Fibroblast of lung (primary cell): ENCODE measurements around the gene CDH4. TPM values are rescaled to one million over a fixed set of nuclear protein-coding genes. Genes with fewer than 3 reads are reported as not detected.

ENCODE experiments used
- DNase-seq, 2 donors: peaks; one replicate each; pipeline versions ENCODE4 v3.0.0 to v3.0.0-alpha.2; 2010; ENCODE audit warnings: low read depth in 2 of 2
- H2AFZ ChIP-seq: 2 replicates; pipeline ENCODE4 v1.5.1; 2012; ENCODE audit warnings: low read length, control low read depth, inconsistent platforms
- H3K27ac ChIP-seq: 2 replicates; pipeline ENCODE4 v1.5.1; 2011; ENCODE audit warnings: low read length, control low read depth; ENCODE audit not compliant: insufficient read depth
- H3K27me3 ChIP-seq: 2 replicates; pipeline ENCODE4 v1.5.1; 2011; ENCODE audit warnings: mild to moderate bottlenecking, low read length; ENCODE audit not compliant: control insufficient read depth, insufficient read depth
- H3K36me3 ChIP-seq: 2 replicates; pipeline ENCODE4 v1.5.1; 2011; ENCODE audit warnings: low read length; ENCODE audit not compliant: control insufficient read depth, insufficient read depth
- H3K4me1 ChIP-seq: 2 replicates; pipeline ENCODE4 v1.5.1; 2011; ENCODE audit warnings: low read length; ENCODE audit not compliant: control insufficient read depth, insufficient read depth; ENCODE audit errors: extremely low read depth
- H3K4me2 ChIP-seq: 2 replicates; pipeline ENCODE4 v1.5.1; 2011; ENCODE audit warnings: low read length, control low read depth; ENCODE audit not compliant: insufficient read depth; ENCODE audit errors: extremely low read depth
- H3K4me3 ChIP-seq, 4 experiments: fragments of 200-600 bp in 1 of 4; sonication (generic) in 1 of 4; replicated peaks in 1 of 4; 2 replicates each; pipeline ENCODE4 v1.5.1; 2011 to 2016; ENCODE audit warnings: low read length in 4 of 4, low read depth in 3 of 4, mild to moderate bottlenecking in 3 of 4, control low read depth in 2 of 4, inconsistent platforms in 1 of 4, mixed read lengths in 1 of 4; ENCODE audit not compliant: insufficient read depth in 1 of 4; ENCODE audit errors: control extremely low read depth in 1 of 4
- H3K79me2 ChIP-seq: 2 replicates; pipeline ENCODE4 v1.5.1; 2012; ENCODE audit warnings: mild to moderate bottlenecking, low read length, inconsistent platforms; ENCODE audit not compliant: control insufficient read depth, insufficient read depth
- H3K9ac ChIP-seq: 2 replicates; pipeline ENCODE4 v1.5.1; 2011; ENCODE audit warnings: mild to moderate bottlenecking, low read length, control low read depth; ENCODE audit not compliant: insufficient read depth
- H3K9me3 ChIP-seq: 2 replicates; pipeline ENCODE4 v1.5.1; 2012; ENCODE audit warnings: low read depth, low read length; ENCODE audit not compliant: control insufficient read depth, insufficient read depth
- H4K20me1 ChIP-seq: 2 replicates; pipeline ENCODE4 v1.5.1; 2011; ENCODE audit warnings: low read length; ENCODE audit not compliant: control insufficient read depth, insufficient read depth; ENCODE audit errors: extremely low read depth
- EZH2 ChIP-seq: IDR thresholded peaks from 2 replicates; pipeline ENCODE4 v1.5.1; 2012; ENCODE audit warnings: low read length, control low read depth, mild to moderate bottlenecking; ENCODE audit errors: missing control alignments
- polyA plus RNA-seq, 2 donors: library from polyadenylated mRNA; depleted of rRNA in 1 of 2; stranded (reverse) in 1 of 2; unstranded in 1 of 2; fragments of >200 nt; gene quantifications; 2 replicates each; pipeline ENCODE4 v1.2.1, GENCODE V29; 2011 to 2012; ENCODE audit warnings: missing spikeins in 1 of 2
- total RNA-seq: library from RNA; depleted of rRNA; stranded (reverse); fragments of >200 nt; gene quantifications from 2 replicates; pipeline ENCODE4 v1.2.1, GENCODE V29; 2014
- TF ChIP-seq, protein P1 (sequence below), 2 donors: IDR thresholded peaks in 1 of 2; conservative IDR thresholded peaks in 1 of 2; 1 replicate in 1 of 2; 2 replicates in 1 of 2; pipeline ENCODE4 v1.5.1; 2011 to 2012; ENCODE audit warnings: low read length in 2 of 2, control low read depth in 1 of 2, inconsistent platforms in 1 of 2, low read depth in 1 of 2, mild to moderate bottlenecking in 1 of 2

CDH4 gene
- total and polyA plus RNA-seq, 2 donors (not counting 1 experiment from before 2014, with no cell fraction given), result 4.8 to 6.8 TPM

- TF ChIP-seq, protein P1, sequence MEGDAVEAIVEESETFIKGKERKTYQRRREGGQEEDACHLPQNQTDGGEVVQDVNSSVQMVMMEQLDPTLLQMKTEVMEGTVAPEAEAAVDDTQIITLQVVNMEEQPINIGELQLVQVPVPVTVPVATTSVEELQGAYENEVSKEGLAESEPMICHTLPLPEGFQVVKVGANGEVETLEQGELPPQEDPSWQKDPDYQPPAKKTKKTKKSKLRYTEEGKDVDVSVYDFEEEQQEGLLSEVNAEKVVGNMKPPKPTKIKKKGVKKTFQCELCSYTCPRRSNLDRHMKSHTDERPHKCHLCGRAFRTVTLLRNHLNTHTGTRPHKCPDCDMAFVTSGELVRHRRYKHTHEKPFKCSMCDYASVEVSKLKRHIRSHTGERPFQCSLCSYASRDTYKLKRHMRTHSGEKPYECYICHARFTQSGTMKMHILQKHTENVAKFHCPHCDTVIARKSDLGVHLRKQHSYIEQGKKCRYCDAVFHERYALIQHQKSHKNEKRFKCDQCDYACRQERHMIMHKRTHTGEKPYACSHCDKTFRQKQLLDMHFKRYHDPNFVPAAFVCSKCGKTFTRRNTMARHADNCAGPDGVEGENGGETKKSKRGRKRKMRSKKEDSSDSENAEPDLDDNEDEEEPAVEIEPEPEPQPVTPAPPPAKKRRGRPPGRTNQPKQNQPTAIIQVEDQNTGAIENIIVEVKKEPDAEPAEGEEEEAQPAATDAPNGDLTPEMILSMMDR (conservative IDR thresholded peaks at IDR 0.05 in 1 of 2, IDR thresholded peaks at IDR 0.05 in 1 of 2; ENCODE audit: low read depth in 1 of 2, low read length in 2 of 2), result no peak
- TF ChIP-seq EZH2, result no peak
- no peaks in the 10 kb centered on the region for H3K36me3 ChIP-seq
- H4K20me1 ChIP-seq, result no peaks in the 10 kb centered on the region
- H3K4me1 ChIP-seq, result no peaks in the 10 kb centered on the region
- no peaks in the 10 kb centered on the region for H3K9me3 ChIP-seq
- H3K27ac ChIP-seq, result no peak overlapping the region
- no peaks in the 10 kb centered on the region for H3K27me3 ChIP-seq
- no peak for DNase-seq
- H2AFZ ChIP-seq, result no peak overlapping the region
- H3K79me2 ChIP-seq, result no peaks in the 10 kb centered on the region
- no peak overlapping the region for H3K4me2 ChIP-seq
- H3K9ac ChIP-seq, result no peak overlapping the region
- H3K4me3 ChIP-seq, result no peak overlapping the region
Measured at GRCh38 chr20:61841551-61841950, 589.5 kb downstream of the CDH4 start.

DNA sequence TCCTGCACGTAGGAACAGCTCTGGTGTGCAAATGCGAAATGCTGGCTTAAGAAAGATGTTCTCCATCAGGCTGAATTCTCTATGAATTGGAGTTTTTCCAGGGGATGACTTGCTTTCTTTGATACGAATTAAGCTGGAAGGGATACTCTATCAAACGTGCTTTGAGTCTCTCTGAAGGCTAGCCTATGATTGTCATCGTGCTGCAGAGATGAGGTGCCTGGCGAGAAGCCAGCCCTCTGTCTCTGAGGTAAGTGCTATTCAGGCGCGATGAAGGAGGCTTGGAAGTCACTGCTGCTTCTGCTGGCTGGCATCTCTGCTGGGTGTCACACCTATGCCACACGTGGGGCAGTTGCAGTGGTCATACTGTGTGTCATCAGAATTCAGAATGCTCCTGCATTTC lies 589.9 kb downstream of the CDH4 start:
- DNase-seq, result no peak
- no peaks in the 10 kb centered on the region for H3K4me1 ChIP-seq

GRCh38 chr20:61844621-61845020 lies 592.6 kb downstream of the CDH4 start:
- TF ChIP-seq, protein P1 (conservative IDR thresholded peaks at IDR 0.05 in 1 of 2, IDR thresholded peaks at IDR 0.05 in 1 of 2; ENCODE audit: low read depth in 1 of 2, low read length in 2 of 2), result no peak
- TF ChIP-seq EZH2, result no peak
- no peak for DNase-seq
- H3K79me2 ChIP-seq, result no peaks in the 10 kb centered on the region
- no peak overlapping the region for H2AFZ ChIP-seq
- H3K4me3 ChIP-seq, result no peak overlapping the region
- no peaks in the 10 kb centered on the region for H3K4me1 ChIP-seq
- H3K36me3 ChIP-seq, result no peaks in the 10 kb centered on the region
- H3K9ac ChIP-seq, result no peak overlapping the region
- no peak overlapping the region for H3K4me2 ChIP-seq
- no peaks in the 10 kb centered on the region for H3K27me3 ChIP-seq
- H3K27ac ChIP-seq, result no peak overlapping the region
- H3K9me3 ChIP-seq, result no peaks in the 10 kb centered on the region
- H4K20me1 ChIP-seq, result no peaks in the 10 kb centered on the region

More for the DNA sequence above, 589.9 kb downstream of the CDH4 start:
- Histone ChIP-seq H3K9ac (no peak overlapping the region), H2AFZ (no peak overlapping the region), H3K4me2 (no peak overlapping the region), H3K79me2 (no peaks in the 10 kb centered on the region), H3K27me3 (no peaks in the 10 kb centered on the region), H3K27ac (no peak overlapping the region), H3K9me3 (no peaks in the 10 kb centered on the region), H3K36me3 (no peaks in the 10 kb centered on the region), H3K4me3 (no peak overlapping the region), H4K20me1 (no peaks in the 10 kb centered on the region)
- TF ChIP-seq, protein P1 (conservative IDR thresholded peaks at IDR 0.05 in 1 of 2, IDR thresholded peaks at IDR 0.05 in 1 of 2; ENCODE audit: low read depth in 1 of 2, low read length in 2 of 2), result no peak
- no peak for TF ChIP-seq EZH2
